Measurements from ENCODE around the gene XRN2. TPM values are rescaled to one million over a fixed set of nuclear protein-coding genes. Genes with fewer than 3 reads are reported as not detected.
"Not testable (repeated sequence)": the region's sequence is repeated elsewhere in the genome, so short reads cannot be mapped to it uniquely, and the experiment has no call there.

Gene XRN2
- total RNA-seq, 1 experiment from 2014 or later: 111 TPM

- no peak for DNase-seq (ENCODE audit: low spot score)
These were observed 86.2 kb downstream of the XRN2 start for GRCh38 chr20:21389368-21389767.

DNA sequence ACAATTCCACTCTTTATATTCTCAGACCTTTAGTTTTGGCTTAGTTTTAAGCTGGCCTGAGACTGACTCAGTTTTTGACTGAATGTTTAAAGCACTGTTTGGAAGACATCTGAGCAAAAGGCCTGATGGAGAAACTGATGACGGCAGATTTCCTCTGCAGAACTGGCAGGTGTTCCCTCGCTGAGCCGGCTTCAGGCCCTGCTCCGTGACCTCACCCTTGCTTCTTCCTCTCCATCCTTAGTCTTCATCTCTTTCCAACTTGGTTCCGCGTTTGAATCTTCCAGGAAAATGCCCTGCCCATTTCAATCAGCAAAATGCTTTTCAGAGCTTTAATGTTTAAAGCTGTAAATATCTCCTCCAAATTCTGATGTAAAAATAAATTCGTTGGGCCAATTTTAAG, 87.6 kb downstream of the XRN2 start:
- DNase-seq (ENCODE audit: low spot score): no peak

DNA sequence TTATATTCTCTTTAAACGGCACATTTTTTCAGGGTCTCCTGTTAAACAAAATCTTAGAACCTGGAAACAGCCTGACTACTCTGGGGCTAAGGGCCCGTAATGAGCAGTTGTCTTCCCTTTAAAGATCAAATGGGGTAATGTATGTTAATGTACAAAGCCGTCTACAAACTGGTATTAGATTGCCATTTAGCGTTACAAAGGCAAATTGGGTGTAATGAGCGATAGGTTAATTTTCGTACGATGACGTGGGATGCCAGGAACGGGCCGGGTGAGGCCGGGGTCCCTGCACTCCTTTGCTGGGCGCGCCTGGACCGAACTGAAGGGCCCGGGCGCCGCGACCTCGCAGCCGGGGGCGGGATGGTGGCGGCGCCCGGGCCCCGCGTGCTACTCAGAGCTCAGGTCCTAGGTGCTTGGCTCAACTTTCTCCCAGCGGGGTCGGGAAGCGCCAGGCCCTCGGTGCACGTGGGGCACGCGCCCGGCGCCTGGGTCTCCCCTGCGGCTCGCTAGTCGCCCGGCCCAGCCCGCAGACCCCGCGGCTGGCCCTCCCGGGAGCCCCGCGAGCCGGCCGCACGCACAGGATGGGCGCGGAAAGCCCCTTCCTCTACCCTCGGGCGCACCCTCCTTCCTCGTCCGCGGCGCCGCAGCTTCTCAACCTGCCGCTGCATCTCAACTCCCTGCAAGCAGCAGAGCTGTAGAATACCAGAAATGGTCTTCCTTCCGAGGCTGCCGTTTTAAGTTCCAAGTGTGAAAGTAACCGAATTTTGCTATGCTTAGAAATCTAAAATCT, 88.2 kb downstream of the XRN2 start:
- no peak for DNase-seq (ENCODE audit: low spot score)

DNA sequence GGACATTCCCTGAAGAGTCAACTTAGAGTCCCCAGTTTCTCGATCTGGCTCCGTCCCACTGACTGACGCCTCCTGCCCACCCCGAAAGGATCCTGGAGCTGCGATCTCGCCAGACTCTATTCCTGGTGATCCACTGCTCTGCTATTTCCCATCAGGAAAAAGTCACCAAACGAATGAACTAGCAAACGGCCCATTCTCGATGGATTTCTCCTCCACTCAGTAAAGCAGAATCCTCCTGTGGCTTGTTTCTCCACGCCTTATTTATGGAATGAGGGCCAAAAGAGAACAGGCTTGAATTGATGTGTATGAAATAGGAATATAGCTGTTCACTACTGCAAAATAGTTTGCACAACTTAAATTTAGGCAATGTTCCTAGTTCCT, 88.8 kb downstream of the XRN2 start:
- DNase-seq (ENCODE audit: low spot score): no peak

GRCh38 chr20:21393166-21393565, 90.0 kb downstream of the XRN2 start:
- no peak for DNase-seq (ENCODE audit: low spot score)

GRCh38 chr20:21393816-21394519, 90.8 kb downstream of the XRN2 start:
- no peak for DNase-seq (ENCODE audit: low spot score)

- DNase-seq (ENCODE audit: low spot score): no peak
These were observed 91.4 kb downstream of the XRN2 start for GRCh38 chr20:21394551-21394950.

GRCh38 chr20:21395051-21395665, 92.0 kb downstream of the XRN2 start:
- DNase-seq (ENCODE audit: low spot score): no peak

- no peak for DNase-seq (ENCODE audit: low spot score)
These were observed 92.8 kb downstream of the XRN2 start for GRCh38 chr20:21395666-21396598.

GRCh38 chr20:21396599-21397340, 93.6 kb downstream of the XRN2 start:
- no peak for DNase-seq (ENCODE audit: low spot score)

- no peak for DNase-seq (ENCODE audit: low spot score)
These were observed 94.4 kb downstream of the XRN2 start, which contains the start of gene NKX2-4 for GRCh38 chr20:21397341-21398108. NKX2-4 (minus strand) TSS chr20:21397526; CDS start chr20:21397399, 127 bp downstream.

DNA sequence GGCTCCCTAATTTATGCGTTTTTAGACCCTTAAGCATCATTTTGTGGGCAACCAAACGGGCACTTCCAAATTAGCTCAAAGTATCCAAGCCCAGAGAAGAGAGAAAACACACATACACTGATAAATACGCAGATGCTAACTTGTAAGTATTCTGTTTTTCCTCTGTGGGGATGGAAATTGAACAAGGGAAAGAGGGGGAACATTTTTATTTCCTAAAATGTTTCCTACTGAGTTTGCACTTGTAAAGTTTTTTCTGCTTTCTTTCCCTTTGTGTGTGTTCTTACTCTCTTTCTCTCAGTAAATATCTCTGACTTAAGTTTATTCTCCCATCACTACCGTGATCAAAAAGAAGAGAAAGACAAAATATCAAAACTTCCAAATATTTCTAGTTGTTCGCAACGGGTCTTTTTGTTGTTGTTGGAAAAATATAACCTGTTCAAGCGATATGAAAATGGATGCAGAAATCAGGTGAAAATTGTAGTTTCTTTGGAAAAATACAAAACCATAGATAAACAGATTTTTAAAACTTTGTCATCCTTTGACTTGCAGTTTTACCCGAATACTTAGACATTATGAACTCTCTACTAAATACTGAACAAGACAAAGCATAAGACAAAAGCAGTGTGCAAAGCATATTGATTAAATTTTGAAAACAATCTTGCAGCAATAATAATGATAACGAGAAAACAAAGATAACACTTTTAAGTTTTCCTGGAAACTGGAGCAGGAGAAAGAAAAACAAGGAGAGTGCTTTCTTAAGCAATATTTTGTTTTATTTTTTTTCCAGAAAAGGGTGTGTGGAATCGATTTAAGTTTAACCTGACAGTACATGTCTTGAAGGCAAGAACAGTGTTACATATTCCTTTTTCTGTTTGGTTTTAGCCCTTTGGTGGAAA, 95.2 kb downstream of the XRN2 start:
- no peak for DNase-seq (ENCODE audit: low spot score)

DNA sequence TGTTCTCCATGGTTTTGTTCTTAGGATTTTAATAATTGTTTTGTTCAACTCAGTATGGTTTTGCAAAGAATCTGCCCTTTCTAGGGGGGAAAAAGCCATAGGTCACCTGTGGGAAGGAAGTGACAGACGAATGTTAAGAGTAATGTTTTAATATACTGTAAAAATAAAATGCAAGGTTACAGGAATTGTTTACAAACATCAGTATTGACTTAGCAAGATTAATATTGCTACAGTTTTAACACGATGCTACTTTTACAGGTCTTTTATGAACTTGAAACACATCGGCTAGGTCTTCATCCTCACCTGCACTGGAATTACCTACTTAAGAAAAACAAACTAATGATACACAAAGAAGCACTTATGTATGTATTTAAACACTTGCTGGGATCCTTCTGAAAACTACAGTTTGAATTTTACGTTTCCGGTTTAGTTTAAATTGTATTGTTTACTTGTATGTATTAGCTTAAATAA, 95.9 kb downstream of the XRN2 start:
- no peak for DNase-seq (ENCODE audit: low spot score)

GRCh38 chr20:21411725-21412124, 108.6 kb downstream of the XRN2 start:
- no peak for DNase-seq (ENCODE audit: low spot score)

DNA sequence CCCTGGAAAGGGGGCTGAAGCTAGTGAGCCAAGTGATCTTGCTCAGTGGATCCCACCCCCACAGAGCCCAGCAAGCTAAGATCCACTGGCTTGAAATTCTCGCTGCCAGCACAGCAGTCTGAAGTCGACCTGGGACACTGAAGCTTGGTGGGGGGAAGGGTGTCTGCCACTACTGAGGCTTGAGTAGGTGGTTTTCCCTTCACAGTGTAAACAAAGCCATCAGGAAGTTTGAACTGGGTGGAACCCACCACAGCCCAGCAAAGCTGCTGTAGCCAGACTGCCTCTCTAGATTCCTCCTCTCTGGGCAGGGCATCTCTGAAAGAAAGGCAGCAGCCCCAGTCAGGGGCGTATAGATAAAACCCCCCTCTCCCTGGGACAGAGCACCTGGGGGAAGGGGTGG, 110.9 kb downstream of the XRN2 start:
- DNase-seq (ENCODE audit: low spot score): not testable (repeated sequence)

DNA sequence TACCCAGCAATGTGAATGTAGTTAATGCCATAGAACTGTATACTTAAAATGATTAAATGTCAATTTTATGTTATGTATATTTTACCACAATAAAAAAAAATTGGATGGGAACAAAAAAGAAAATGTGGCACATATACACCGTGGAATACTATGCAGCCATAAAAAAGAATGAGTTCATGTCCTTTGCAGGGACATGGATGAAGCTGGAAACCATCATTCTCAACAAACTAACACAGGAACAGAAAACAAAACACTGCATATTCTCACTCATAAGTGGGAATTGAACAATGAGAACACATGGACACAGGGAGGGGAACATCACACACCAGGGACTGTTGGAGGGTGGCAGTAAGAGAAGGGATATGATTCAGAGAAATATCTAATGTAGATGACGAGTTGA, 116.0 kb downstream of the XRN2 start:
- DNase-seq (ENCODE audit: low spot score): not testable (repeated sequence)

DNA sequence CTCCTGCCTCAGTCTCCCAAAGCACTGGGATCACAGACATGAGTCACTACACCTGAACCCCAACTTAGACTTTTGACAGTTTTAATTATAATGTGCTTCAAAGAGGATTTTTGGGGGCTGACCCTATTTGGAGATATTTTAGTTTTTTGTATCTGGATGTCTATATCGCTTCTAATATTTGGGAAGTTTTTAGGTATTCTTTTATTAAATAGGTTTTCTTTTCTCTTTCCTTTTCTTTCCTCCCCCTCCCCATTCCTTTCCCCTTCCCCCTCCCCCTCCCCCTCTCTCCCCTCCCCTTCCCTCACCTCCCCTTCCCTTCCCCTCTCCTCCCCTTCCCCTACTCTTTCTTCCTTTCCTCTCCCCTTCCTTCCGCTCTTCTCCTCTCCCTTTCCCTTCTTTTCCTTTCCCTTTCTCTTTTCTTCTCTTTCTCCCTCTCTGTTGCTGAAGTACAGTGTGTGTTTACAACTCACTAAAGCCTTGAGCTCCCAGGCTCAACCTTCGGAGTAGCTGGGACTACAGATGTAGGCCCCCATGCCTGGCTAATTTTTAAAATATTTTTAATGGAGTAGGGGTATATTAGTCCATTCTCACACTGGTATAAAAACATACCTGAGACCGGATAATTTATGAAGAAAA, 118.6 kb downstream of the XRN2 start:
- DNase-seq (ENCODE audit: low spot score): no peak

- DNase-seq (ENCODE audit: low spot score): not testable (repeated sequence)
These were observed 120.6 kb downstream of the XRN2 start for GRCh38 chr20:21423712-21424111.

Measured in H4 (cell line).